Mesenchymal stem cell (in vitro differentiated cells and primary cell): ENCODE measurements around the gene UPK3BL2.
"Not testable (repeated sequence)": the region's sequence is repeated elsewhere in the genome, so short reads cannot be mapped to it uniquely, and the experiment has no call there.

Experiments
- DNase-seq: peaks from one replicate; pipeline ENCODE4 v3.0.0-alpha.2; 2013
- H2AFZ ChIP-seq: one replicate; pipeline ENCODE4 v1.6.1; 2013; ENCODE audit warnings: low read depth, mild to moderate bottlenecking, control low read depth, inconsistent platforms, low read length, moderate library complexity
- H2AK5ac ChIP-seq: 2 replicates; pipeline ENCODE4 v1.6.1; 2013; ENCODE audit warnings: low read length, moderate library complexity, mild to moderate bottlenecking, inconsistent platforms; ENCODE audit not compliant: severe bottlenecking
- H2BK120ac ChIP-seq: one replicate; pipeline ENCODE4 v1.6.1; 2013; ENCODE audit warnings: low read depth, mild to moderate bottlenecking, inconsistent platforms, low read length, moderate library complexity
- H2BK12ac ChIP-seq, 2 experiments: one replicate each; pipeline ENCODE4 v1.6.1; 2013; ENCODE audit warnings: inconsistent platforms in 2 of 2, low read length in 2 of 2, mild to moderate bottlenecking in 2 of 2, moderate library complexity in 2 of 2, control low read depth in 1 of 2
- H2BK15ac ChIP-seq: one replicate; pipeline ENCODE4 v1.6.1; 2013; ENCODE audit warnings: mild to moderate bottlenecking, low read depth, inconsistent platforms; ENCODE audit not compliant: poor library complexity, severe bottlenecking
- H2BK5ac ChIP-seq: 2 replicates; pipeline ENCODE4 v1.6.1; 2013; ENCODE audit warnings: low read depth, mild to moderate bottlenecking, low read length, control low read depth, inconsistent platforms; ENCODE audit not compliant: poor library complexity, severe bottlenecking
- H3K14ac ChIP-seq, 2 experiments: one replicate each; pipeline ENCODE4 v1.6.1; 2013; ENCODE audit warnings: inconsistent platforms in 2 of 2, low read length in 2 of 2, control low read depth in 1 of 2, mild to moderate bottlenecking in 1 of 2, moderate library complexity in 1 of 2
- H3K18ac ChIP-seq, 2 experiments: one replicate each; pipeline ENCODE4 v1.6.1; 2013; ENCODE audit warnings: inconsistent platforms in 2 of 2, low read length in 2 of 2, control low read depth in 1 of 2, low read depth in 1 of 2, mild to moderate bottlenecking in 1 of 2
- H3K23ac ChIP-seq, 2 experiments: one replicate each; pipeline ENCODE4 v1.6.1; 2013; ENCODE audit warnings: inconsistent platforms in 2 of 2, low read length in 2 of 2, mild to moderate bottlenecking in 2 of 2, moderate library complexity in 2 of 2, control low read depth in 1 of 2
- H3K27ac ChIP-seq: 2 replicates; pipeline ENCODE4 v1.5.1; 2013; ENCODE audit warnings: mild to moderate bottlenecking, moderate library complexity, low read length, control low read depth, inconsistent platforms; ENCODE audit not compliant: poor library complexity, severe bottlenecking
- H3K27me3 ChIP-seq, 2 experiments: 2 replicates each; pipeline versions ENCODE4 v1.6.1 to v1.7.0; 2013; ENCODE audit warnings: low read length in 2 of 2, mild to moderate bottlenecking in 2 of 2, moderate library complexity in 2 of 2, control low read depth in 1 of 2, inconsistent platforms in 1 of 2; ENCODE audit not compliant: control insufficient read depth in 1 of 2, insufficient read depth in 1 of 2
- H3K36me3 ChIP-seq, 2 experiments: 2 replicates each; pipeline versions ENCODE4 v1.6.1 to v1.7.0; 2013; ENCODE audit warnings: low read length in 2 of 2, control low read depth in 1 of 2, inconsistent platforms in 1 of 2, low read depth in 1 of 2, mild to moderate bottlenecking in 1 of 2; ENCODE audit not compliant: insufficient read depth in 2 of 2, control insufficient read depth in 1 of 2
- H3K4ac ChIP-seq, 2 experiments: one replicate each; pipeline ENCODE4 v1.6.1; 2013; ENCODE audit warnings: inconsistent platforms in 2 of 2, low read length in 2 of 2, mild to moderate bottlenecking in 2 of 2, moderate library complexity in 2 of 2, control low read depth in 1 of 2, low read depth in 1 of 2
- H3K4me1 ChIP-seq: 2 replicates; pipeline ENCODE4 v1.6.1; 2013; ENCODE audit warnings: low read depth, low read length, control low read depth; ENCODE audit not compliant: control insufficient read depth, insufficient read depth
- H3K4me2 ChIP-seq: 2 replicates; pipeline ENCODE4 v1.6.1; 2013; ENCODE audit warnings: low read length, mild to moderate bottlenecking, inconsistent platforms; ENCODE audit not compliant: poor library complexity, severe bottlenecking
- H3K4me3 ChIP-seq, 2 experiments: 2 replicates each; pipeline versions ENCODE4 v1.5.1 to v1.7.0; 2013; ENCODE audit warnings: low read length in 2 of 2, mild to moderate bottlenecking in 2 of 2, control low read depth in 1 of 2, low read depth in 1 of 2; ENCODE audit not compliant: insufficient read depth in 1 of 2
- H3K79me1 ChIP-seq: replicated peaks from 2 replicates; pipeline ENCODE4 v1.6.1; 2013; ENCODE audit warnings: mild to moderate bottlenecking, control low read depth, low read length, inconsistent platforms; ENCODE audit not compliant: poor library complexity, severe bottlenecking
- H3K9ac ChIP-seq: 2 replicates; pipeline ENCODE4 v1.7.0; 2013; ENCODE audit warnings: mild to moderate bottlenecking, low read length, moderate library complexity
- H3K9me3 ChIP-seq: 2 replicates; pipeline ENCODE4 v1.7.0; 2013; ENCODE audit warnings: mild to moderate bottlenecking, low read length; ENCODE audit not compliant: control insufficient read depth
- H4K8ac ChIP-seq: one replicate; pipeline ENCODE4 v1.6.1; 2013; ENCODE audit warnings: inconsistent platforms, mild to moderate bottlenecking, low read length, moderate library complexity
- H4K91ac ChIP-seq: one replicate; pipeline ENCODE4 v1.6.1; 2013; ENCODE audit warnings: mild to moderate bottlenecking, low read length, inconsistent platforms
- WGBS: methylation state at CpG from one replicate; pipeline ENCODE4 v1.1.7; 2013; ENCODE audit warnings: mixed read lengths; 5-methylcytosine and 5-hydroxymethylcytosine counted together

Gene UPK3BL2

GRCh38 chr7:102514881-102515721, 28.4 kb downstream of the UPK3BL2 start:
- not testable (repeated sequence) for H3K4me2 ChIP-seq, H3K23ac ChIP-seq, H2BK12ac ChIP-seq, H3K4ac ChIP-seq, H3K79me1 ChIP-seq, DNase-seq, H3K27me3 ChIP-seq, H4K8ac ChIP-seq, H3K27ac ChIP-seq, H3K9me3 ChIP-seq, H2AFZ ChIP-seq, H3K9ac ChIP-seq, H2BK120ac ChIP-seq, H3K4me1 ChIP-seq, H2BK15ac ChIP-seq, H3K18ac ChIP-seq, H3K36me3 ChIP-seq, H4K91ac ChIP-seq, H3K14ac ChIP-seq, H3K4me3 ChIP-seq, H2BK5ac ChIP-seq, H2AK5ac ChIP-seq
- no CpG with 5 or more reads among the region's 15 CpGs for WGBS

- H3K27ac ChIP-seq, H2BK15ac ChIP-seq, H3K9ac ChIP-seq, H3K23ac ChIP-seq, H2BK5ac ChIP-seq, H3K27me3 ChIP-seq, H2AFZ ChIP-seq, H3K4me1 ChIP-seq, H3K9me3 ChIP-seq, H3K79me1 ChIP-seq, H3K36me3 ChIP-seq: not testable (repeated sequence)
- peak overlapping the region; percentile 95 for H4K8ac ChIP-seq
- DNase-seq = peak; percentile 81
- peak overlapping the region; percentile 96 to 99 for H2BK12ac ChIP-seq
- peak overlapping the region; percentile 73 for H2BK120ac ChIP-seq
- WGBS = 86% methylated on average over 2 of the region's 5 CpGs
- H2AK5ac ChIP-seq = peak overlapping the region; percentile 93
- H4K91ac ChIP-seq = peak overlapping the region; percentile 83
- peak overlapping the region; percentile 61 for H3K4me2 ChIP-seq
- peak overlapping the region in 1 of 2 experiments; percentile 95 for H3K14ac ChIP-seq
- H3K4ac ChIP-seq = peak overlapping the region; percentile 73 to 87
- H3K4me3 ChIP-seq = peak overlapping the region in 1 of 2 experiments; percentile 20
- peak overlapping the region; percentile 91 to 95 for H3K18ac ChIP-seq
These were observed 30.8 kb downstream of the UPK3BL2 start for GRCh38 chr7:102512642-102513221.

- DNase-seq, H3K23ac ChIP-seq, H3K4me2 ChIP-seq, H3K9me3 ChIP-seq, H3K9ac ChIP-seq, H2BK12ac ChIP-seq, H3K14ac ChIP-seq, H3K27ac ChIP-seq, H2AFZ ChIP-seq, H4K91ac ChIP-seq, H3K27me3 ChIP-seq, H3K4me3 ChIP-seq, H3K18ac ChIP-seq, H2AK5ac ChIP-seq, H3K4me1 ChIP-seq, H3K79me1 ChIP-seq, H2BK5ac ChIP-seq, H3K4ac ChIP-seq, H3K36me3 ChIP-seq, H2BK15ac ChIP-seq, H4K8ac ChIP-seq, H2BK120ac ChIP-seq: not testable (repeated sequence)
- no CpG with 5 or more reads among the region's 30 CpGs for WGBS
These were observed 31.5 kb downstream of the UPK3BL2 start for GRCh38 chr7:102511860-102512522.

- H3K14ac ChIP-seq, H3K27ac ChIP-seq, H3K18ac ChIP-seq, H3K4ac ChIP-seq, H2BK15ac ChIP-seq, H3K4me2 ChIP-seq, H3K9ac ChIP-seq, H3K23ac ChIP-seq, H4K8ac ChIP-seq, H2AFZ ChIP-seq, H3K79me1 ChIP-seq, H3K36me3 ChIP-seq, H4K91ac ChIP-seq, H2AK5ac ChIP-seq, H3K27me3 ChIP-seq, H2BK12ac ChIP-seq, DNase-seq, H2BK120ac ChIP-seq, H3K4me1 ChIP-seq, H3K4me3 ChIP-seq, H2BK5ac ChIP-seq, H3K9me3 ChIP-seq: not testable (repeated sequence)
- no CpG with 5 or more reads among the region's 8 CpGs for WGBS
These were observed 32.9 kb downstream of the UPK3BL2 start for GRCh38 chr7:102510575-102510974.
